DND-41 (cell line): ENCODE results near the gene AHCY.

ENCODE experiments used
- CTCF ChIP-seq: IDR thresholded peaks from 2 replicates; pipeline ENCODE4 v1.5.1; 2012; ENCODE audit warnings: borderline replicate concordance, low read length, moderate library complexity, mild to moderate bottlenecking; ENCODE audit not compliant: poor library complexity, severe bottlenecking; ENCODE audit errors: extremely low read depth
- EZH2 ChIP-seq: IDR thresholded peaks from 3 replicates; pipeline ENCODE4 v1.6.1; 2012; ENCODE audit warnings: borderline replicate concordance, low read depth, mild to moderate bottlenecking, moderate library complexity, low read length, inconsistent platforms; ENCODE audit not compliant: severe bottlenecking

DNA sequence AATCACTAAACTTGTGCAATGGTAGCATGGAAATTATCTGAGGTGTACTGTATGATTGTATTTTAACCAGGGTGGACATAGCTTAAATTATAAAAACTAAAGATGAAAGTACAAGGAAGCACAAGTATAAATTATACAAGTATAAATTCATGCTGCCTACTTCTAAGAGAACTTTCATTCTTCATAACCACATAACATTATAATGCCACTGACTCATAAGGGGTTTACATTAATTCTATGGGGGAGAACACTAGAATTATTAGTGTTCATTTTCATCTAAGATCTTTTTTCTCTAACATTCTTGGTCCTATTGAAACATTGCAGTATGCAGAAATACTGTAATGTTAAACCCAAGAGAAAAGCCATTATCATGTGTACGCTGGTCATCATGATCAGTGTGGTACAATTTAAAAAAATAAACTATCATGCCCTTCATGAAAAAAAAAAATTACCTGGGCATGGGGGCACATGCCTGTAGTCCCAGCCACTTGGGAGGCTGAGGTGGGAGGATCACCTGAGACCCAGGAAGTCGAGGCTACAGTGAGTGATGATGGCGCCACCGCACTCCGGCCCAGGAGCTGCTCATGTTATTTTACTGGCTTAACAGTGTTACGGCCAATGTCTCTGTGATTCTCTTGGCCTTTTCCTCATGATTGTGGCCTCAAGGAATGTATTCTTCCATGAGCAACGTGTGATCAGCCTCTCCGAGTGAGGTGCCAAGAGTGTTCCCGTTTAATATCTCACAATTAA is 25.9 kb upstream of the AHCY start:
- no peak for TF ChIP-seq EZH2
- no peak for TF ChIP-seq CTCF
